GM19099 (cell line): Measurements from ENCODE around the gene AKAP12.

Source experiments
- POLR2A ChIP-seq: IDR thresholded peaks from 3 replicates; pipeline ENCODE4 v1.6.1; 2011; ENCODE audit warnings: low read depth; ENCODE audit not compliant: insufficient read length; ENCODE audit errors: extremely low read depth

The AKAP12 gene

DNA sequence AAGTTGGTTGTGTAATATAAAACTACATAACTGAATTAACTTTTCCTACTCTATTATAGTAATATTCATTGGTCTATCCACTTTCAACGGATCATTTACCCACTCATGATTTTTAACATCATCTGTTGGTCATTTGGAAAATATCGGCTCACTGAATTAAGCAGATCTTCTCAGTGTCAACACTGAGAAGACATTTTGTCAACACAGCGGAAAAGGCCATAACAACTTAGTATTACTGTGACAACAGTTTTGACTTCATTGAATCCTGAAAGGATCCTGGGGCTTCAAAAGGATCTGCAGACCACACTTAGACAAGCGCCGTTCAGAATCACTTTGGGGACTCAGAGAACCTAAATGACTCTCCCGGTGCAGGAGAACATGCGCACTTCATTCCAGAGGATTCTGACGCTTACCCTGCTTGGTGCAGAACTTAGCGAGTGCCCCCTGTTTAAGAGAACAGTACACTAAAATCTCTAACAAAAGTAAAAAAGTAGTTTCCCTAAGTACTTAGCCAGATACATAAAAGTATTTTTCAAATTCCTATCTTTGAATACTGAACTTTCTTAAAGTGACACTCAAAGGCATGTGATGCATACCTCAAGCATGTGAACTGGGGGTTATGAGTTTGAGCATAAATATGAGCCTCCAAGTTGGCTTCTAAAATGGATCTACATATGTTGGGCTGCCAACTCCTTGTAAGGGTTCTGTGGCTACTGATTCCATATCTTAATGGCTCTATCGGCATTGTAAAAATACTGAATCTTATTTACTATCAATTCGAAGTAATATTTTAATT, 147.6 kb downstream of the AKAP12 start:
- TF ChIP-seq POLR2A: no peak

DNA sequence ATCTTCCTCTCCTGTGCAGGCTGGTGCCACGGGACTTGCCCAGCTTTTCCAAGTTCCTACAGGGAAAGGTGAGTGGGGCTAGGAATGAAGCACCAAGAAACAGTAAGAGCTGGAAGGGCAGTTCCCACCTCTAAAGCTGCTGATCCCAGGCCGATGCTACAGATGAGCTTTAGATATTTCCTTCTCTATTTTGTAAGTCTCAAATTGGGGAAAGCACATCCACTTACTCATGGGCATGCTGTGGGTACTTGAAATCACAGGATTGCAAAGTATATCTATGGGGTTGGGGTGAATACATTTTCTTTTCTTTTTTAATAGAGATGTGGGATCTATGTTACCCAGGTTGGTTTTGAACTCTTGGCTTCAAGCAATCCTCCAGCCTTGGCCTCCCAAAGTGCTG, 148.5 kb downstream of the AKAP12 start:
- TF ChIP-seq POLR2A: no peak

DNA sequence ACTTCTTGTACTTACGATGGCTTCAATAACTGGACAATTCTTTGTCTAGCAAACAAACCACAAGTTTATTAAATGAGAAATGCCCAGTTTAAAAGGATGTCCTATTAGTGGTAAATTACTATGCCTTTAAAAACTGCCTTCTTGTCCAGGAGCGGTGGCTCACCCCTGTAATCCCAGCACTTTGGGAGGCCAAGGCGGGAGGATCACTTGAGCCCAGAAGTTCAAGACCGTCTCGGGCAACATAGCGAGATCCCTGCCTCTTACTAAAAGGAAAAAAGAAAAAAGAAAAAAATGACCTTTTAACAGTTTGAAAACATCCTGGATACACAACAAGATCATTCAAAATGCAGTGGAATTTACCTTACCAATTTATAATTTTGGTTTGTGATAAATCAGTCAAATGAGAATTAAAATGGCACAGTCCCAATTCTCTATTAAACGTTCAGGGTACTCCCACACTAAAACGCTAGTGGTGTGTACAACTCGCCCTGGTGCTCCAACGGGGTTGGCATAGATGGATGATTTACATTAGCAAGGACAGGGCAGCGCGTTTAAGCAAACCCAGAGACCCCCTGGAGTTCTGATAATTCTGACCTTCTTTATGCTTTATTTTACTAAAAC, 149.3 kb downstream of the AKAP12 start:
- no peak for TF ChIP-seq POLR2A

DNA sequence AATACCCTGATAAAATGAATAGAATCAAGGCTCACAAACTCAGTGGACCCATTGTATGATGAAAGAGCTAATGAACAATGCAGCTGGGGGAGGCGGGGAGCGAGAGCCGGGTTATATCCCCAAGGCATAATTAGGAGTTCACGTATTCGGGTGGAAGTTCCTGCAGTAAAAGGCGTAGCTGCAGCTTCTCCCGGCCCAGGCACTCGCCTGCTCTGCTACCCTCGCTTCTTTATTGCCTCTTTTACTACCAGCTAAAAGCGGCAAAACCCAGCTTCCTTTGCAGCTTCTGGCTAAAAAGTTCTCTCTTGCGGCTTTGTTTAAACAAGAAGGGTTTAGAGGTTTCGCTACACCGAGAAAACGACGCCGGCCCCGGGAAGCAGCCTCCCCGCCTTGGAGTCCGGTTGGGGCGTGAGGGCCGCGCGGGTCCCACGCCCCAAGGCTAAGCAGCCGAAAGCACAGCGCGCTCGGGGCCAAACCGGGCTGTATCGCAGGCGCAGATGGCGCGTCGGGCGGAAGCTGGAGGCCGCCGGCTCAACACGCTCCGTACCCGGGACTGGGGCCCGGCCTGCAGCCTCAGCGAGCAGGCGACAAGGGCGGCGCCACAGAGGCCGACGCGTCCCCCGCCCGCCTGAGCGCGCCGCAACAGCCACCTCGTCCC, 150.0 kb downstream of the AKAP12 start:
- peak; percentile 93 for TF ChIP-seq POLR2A

DNA sequence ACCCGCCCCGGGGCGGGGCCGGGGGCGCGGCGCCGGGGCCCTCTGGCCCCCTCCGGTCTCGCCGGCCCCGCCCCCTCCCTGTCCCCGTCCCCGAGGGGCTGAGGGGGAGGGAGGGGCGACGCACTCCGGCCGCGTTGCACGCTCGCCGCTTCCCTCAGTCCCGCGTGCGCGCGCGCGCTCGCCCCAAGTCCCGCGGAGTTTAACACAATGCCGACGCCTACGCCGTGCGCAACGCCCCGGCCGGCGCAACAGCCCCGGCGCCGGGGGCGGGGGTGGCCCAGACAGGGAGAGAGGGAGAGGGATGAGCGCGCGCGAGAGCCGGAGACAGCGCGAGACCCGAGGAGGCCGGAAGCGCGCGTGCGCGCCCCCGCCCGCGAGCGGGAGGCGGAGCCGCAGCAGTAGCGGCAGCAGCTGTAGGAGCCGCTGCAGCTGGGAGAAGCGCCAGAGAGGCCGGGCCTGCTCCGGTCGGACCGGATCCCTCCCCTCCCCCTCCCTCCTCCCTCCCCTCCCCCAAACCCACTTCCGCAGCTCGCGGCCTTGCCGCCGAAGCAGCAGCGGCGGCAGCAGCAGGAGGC, 150.6 kb downstream of the AKAP12 start:
- peak; percentile 70 for TF ChIP-seq POLR2A

DNA sequence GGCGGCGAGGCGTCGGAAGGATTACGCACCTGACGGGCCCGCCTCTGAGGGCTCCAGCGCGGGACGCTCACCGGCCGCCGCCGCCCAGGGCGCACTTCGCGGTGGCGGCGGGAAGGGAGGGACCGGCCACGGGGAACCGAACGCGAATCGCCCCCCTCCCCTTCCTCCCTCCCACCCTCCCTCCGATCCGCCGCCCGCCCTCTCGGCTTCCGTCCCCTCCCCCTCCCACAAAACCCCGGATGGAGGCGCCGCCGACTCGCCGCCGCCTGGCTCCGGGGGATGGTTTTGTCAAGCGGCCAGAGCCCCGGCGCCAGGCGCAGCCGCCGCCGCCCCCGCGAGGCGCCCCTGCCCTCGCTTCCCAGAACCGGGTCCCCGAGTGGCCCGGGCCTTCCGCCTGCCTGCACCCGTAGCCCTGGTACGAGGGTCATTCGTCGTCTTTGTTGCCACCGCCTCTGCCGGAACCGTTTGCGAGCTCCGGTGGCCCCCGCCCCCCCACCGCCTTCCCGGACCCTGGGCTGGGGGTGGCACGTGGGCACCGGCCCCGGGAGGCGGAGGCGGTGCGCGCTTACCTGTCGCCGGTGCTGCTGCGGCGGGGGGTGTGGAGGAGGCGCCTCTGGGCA, 151.2 kb downstream of the AKAP12 start:
- peak; percentile 23 for TF ChIP-seq POLR2A

DNA sequence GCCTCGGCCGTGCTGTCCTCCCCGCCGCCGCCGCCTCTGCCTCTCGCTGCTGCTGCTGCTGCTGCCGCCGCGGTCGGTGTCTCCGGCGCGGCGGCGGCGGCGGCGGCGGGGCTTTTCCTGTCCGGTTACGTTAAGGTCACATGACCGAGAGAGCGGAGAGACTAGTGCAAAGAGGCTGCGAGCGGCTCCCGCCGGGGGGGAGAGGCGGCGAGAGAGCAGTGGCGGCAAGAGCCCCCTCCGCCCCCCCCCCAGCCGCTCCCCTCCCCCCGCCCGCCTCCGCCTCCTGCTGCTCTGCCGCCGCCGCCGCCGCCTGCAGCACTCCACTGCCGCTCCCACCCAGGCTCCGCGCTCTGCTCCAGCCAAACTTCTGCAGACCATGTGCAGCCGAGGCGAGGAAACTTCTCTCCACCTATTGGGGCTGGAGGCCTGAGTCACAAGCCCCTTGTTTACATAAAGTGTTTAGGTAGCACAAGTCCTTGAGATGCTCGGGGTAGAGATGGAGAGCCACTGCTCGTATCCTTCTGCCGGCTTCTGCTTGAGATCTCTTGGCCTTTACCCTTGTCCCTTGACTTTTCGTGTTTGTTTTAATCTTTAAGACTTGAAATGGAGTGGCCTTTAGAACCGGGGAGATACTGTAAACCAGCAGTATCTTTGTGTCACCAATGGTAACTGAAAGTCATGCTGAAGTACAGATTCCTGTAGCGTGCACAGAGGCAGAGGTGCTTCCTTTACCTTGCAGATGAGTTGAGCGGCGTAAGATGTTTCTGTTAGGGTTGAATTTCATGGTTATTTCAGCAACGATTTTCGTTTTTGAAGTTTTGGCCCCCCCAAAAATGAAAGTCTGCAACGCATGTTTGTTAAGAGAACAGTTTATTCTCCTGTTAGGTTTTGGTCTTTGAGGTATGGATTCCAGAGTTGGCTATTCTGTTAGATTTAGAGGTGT, 152.0 kb downstream of the AKAP12 start, which contains the start of gene ZBTB2:
Gene ZBTB2 (minus strand): TSS at position 89 of the 943 bp plus-strand sequence. CDS start 17,922 bp downstream, outside the sequence.
- TF ChIP-seq POLR2A: peak; percentile 50

DNA sequence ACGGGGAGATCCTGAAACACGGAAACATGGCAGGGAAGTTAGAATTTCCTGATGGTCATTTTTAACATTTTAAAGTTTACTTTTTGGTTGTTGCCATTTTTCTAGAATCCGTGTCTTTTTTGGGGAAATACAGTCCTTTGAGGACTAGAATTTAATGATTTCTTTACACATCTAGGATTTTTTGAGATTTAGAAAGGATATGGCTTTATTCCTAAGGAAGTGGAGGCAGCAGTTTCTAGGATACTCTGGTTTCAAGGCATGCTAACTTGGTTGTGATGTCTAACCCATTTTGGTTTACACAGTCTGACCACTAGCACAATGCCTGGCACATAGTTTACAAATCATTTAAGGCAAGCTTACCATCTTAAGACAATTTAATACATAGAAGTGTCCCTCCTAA, 152.7 kb downstream of the AKAP12 start:
- TF ChIP-seq POLR2A: no peak

DNA sequence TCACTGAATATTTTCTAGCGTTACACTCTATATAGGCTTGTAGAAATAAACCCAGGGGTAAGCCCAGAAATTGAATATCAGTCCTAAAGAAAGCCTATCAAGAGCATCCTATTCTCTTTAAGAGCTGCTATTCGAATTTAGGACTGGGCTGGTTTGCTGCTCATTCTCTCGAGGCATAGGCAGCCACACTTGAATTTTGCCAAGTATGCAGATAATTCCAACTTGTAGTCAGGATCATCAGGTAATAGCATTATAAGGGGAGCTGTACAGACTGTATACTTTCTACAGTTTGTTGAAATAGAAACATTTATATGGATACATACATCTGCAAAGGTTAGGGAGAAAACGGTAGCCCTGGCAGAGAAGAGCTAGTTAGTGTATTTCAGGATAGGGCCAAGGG, 153.6 kb downstream of the AKAP12 start:
- TF ChIP-seq POLR2A: no peak

DNA sequence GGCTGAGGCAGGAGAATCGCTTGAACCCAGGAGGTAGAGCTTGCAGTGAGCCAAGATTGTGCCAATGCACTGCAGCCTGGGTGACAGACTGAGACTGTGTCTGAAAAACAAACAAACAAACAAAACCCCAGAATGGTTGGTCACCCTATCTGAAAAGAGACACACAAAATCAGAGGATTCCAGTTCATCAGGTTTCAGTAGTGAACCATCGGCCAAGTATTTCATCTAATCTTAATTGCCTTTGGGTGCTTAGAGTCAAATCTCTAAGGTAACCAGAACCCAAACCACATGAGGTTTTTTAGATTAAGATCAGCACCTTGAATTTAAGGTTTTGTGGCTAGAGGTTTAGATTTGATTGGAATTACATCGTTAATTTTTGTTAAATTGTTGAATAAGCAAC, 159.9 kb downstream of the AKAP12 start:
- TF ChIP-seq POLR2A: no peak

DNA sequence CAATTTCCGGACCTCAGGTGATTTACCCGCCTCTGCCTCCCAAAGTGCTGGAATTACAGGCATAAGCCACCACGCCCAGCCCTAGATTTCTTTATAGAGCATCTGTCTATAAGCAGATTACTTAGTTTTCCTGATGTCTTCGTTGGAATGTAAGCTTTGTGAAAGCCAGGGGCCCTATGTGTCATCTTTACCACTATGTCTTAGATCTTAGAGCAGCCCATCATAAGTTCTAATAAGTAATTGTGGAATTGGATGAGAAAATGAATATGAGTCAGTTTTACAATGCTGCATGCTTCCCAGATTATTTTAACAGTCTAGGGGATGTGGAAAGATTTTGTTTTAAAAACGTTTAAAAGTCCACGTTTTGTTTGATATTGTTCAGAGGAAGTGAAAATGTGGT, 160.7 kb downstream of the AKAP12 start:
- TF ChIP-seq POLR2A: no peak

DNA sequence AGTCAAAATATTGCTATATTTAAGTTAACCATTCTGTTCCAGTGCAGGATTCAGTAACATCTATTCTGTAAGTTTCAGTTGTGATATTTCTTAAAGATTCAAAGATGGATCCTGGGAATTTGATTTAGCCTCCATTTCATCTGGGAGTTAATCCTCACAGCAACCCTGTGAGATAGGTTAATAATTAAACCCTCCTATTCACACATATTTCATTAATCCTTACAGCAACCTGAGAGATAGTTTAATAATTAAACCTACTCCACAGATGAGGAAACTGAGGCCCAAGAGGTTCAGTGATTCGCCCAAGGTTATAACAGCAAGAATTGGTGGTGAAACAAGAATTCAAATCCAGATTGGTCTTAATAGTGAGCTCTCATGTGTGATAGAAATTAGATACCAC, 162.5 kb downstream of the AKAP12 start:
- TF ChIP-seq POLR2A: no peak

DNA sequence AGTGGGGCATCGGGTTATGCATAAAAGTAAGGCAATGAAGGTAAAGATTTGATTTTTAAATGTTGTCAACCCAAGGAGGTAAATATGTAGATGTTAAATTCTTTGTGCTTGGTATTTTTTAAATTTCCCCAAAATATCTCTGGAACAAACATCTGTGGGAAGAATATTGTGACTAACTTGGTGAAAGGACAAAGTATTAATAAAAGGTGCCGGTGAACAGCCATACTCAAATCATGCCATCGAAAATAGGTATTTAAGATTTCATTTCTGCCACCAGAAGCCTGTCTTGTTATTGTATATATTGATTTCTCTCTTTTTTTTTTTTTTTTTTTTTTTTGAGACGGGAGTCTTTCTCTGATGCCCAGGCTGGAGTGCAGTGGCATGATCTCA, 164.1 kb downstream of the AKAP12 start:
- no peak for TF ChIP-seq POLR2A
